ENCODE measurements around the gene REC114. TPM values are rescaled to one million over a fixed set of nuclear protein-coding genes. Genes with fewer than 3 reads are reported as not detected.

Gene REC114
- total and polyA plus RNA-seq, 2 experiments from 2014 or later = 0.24 TPM; not detected in 1

DNA sequence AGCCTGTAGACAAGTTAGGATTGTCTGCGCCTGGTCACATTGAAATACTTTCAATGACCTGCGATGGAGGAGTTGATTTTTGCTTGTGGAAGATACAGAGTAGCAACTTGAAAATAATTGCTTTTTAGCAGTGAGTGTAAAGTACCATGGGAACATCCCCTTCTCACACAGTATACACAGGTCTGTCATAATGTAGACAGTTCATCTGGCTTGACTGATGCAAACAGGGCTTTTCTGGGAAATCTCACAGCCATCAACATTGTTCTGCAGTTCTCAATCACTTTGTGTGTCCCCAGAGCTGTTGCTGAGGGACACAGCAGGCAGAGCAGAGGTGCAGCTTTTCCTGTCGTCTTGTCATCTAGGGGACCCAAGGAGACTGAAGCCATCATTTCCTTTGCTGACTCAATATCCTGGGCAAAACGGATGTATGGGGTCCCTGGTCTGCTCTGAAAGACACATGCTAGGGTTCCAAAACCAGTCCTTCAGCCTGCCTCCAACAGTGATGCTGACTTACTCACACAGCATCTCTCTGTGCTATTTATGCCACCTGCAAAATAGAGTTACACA lies 5.3 kb upstream of the REC114 start:
- Histone ChIP-seq H3K9me3 (ENCODE audit: low read depth) (no peaks in the 10 kb centered on the region), H3K36me3 (replicated peaks; ENCODE audit: insufficient read depth, low read depth) (no peaks in the 10 kb centered on the region), H3K4me1 (ENCODE audit: insufficient read depth) (no peaks in the 10 kb centered on the region), H3K27ac (no peak overlapping the region), H3K9me2 (replicated peaks; ENCODE audit: insufficient read depth) (no peaks in the 10 kb centered on the region), H4K20me1 (ENCODE audit: insufficient read depth, poor library complexity, severe bottlenecking) (no peaks in the 10 kb centered on the region), H3K79me2 (no peaks in the 10 kb centered on the region), H3K27me3 (peaks cover 21% of the 10 kb centered on the region), H2AFZ (no peak overlapping the region), H3K4me2 (no peak overlapping the region), H3K4me3 (no peak overlapping the region)
- DNase-seq (ENCODE audit: low spot score) = no peak
- TF ChIP-seq, protein P1, sequence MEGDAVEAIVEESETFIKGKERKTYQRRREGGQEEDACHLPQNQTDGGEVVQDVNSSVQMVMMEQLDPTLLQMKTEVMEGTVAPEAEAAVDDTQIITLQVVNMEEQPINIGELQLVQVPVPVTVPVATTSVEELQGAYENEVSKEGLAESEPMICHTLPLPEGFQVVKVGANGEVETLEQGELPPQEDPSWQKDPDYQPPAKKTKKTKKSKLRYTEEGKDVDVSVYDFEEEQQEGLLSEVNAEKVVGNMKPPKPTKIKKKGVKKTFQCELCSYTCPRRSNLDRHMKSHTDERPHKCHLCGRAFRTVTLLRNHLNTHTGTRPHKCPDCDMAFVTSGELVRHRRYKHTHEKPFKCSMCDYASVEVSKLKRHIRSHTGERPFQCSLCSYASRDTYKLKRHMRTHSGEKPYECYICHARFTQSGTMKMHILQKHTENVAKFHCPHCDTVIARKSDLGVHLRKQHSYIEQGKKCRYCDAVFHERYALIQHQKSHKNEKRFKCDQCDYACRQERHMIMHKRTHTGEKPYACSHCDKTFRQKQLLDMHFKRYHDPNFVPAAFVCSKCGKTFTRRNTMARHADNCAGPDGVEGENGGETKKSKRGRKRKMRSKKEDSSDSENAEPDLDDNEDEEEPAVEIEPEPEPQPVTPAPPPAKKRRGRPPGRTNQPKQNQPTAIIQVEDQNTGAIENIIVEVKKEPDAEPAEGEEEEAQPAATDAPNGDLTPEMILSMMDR (IDR thresholded peaks at IDR 0.05; ENCODE audit: poor library complexity) = no peak
- no peak for TF ChIP-seq EZH2 (IDR thresholded peaks at IDR 0.05; ENCODE audit: borderline replicate concordance)
- no peak for TF ChIP-seq EZH2phosphoT487 (IDR thresholded peaks at IDR 0.05; ENCODE audit: low read depth, severe bottlenecking, unreplicated experiment)
- WGBS (ENCODE audit: low lambda C conversion rate, missing lambda C conversion rate) = 74% methylated on average over 4 of the region's 4 CpGs

- Histone ChIP-seq H3K36me3 (replicated peaks; ENCODE audit: insufficient read depth, low read depth) (no peaks in the 10 kb centered on the region), H3K4me3 (no peak overlapping the region), H3K9me2 (replicated peaks; ENCODE audit: insufficient read depth) (no peaks in the 10 kb centered on the region), H3K9me3 (ENCODE audit: low read depth) (no peaks in the 10 kb centered on the region), H3K79me2 (no peaks in the 10 kb centered on the region), H4K20me1 (ENCODE audit: insufficient read depth, poor library complexity, severe bottlenecking) (no peaks in the 10 kb centered on the region), H3K27ac (no peak overlapping the region), H2AFZ (no peak overlapping the region), H3K4me1 (ENCODE audit: insufficient read depth) (no peaks in the 10 kb centered on the region), H3K4me2 (no peak overlapping the region), H3K27me3 (peaks cover 21% of the 10 kb centered on the region)
- 67% methylated on average over 1 of the region's 1 CpG for WGBS (ENCODE audit: low lambda C conversion rate, missing lambda C conversion rate)
- DNase-seq (ENCODE audit: low spot score) = no peak
- TF ChIP-seq EZH2 (IDR thresholded peaks at IDR 0.05; ENCODE audit: borderline replicate concordance) = no peak
- no peak for TF ChIP-seq EZH2phosphoT487 (IDR thresholded peaks at IDR 0.05; ENCODE audit: low read depth, severe bottlenecking, unreplicated experiment)
- TF ChIP-seq, protein P1 (IDR thresholded peaks at IDR 0.05; ENCODE audit: poor library complexity) = no peak
Measured at GRCh38 chr15:73438651-73439050, 4.3 kb upstream of the REC114 start.

DNA sequence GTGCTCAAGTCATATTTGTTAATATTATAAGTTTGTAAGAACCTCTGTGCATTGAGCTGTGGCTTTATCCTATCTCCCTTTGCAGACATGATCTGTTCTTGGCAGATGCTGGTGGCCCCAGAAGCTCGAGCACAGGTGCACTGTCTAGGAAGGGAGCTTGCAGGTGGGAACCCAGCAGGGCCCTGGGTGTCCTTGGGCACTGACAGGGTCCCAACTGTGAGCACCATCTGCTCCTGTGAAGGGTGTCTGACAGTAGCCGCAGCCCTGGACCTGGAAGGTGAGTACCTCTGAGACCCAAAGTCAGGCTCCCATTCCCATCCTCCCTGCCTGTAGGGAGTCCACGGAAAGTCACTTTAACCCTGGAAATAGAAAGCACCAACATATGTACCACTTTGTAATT lies 2.4 kb upstream of the REC114 start:
- DNase-seq (ENCODE audit: low spot score) = no peak
- 88% methylated on average over 3 of the region's 3 CpGs for WGBS (ENCODE audit: low lambda C conversion rate, missing lambda C conversion rate)

More for the DNA sequence above, 2.4 kb upstream of the REC114 start:
- no peak overlapping the region for H3K4me3 ChIP-seq
- no peak overlapping the region for H3K27ac ChIP-seq
- no peaks in the 10 kb centered on the region for H3K4me1 ChIP-seq (ENCODE audit: insufficient read depth)
- TF ChIP-seq EZH2 (IDR thresholded peaks at IDR 0.05; ENCODE audit: borderline replicate concordance) (no peak), EZH2phosphoT487 (IDR thresholded peaks at IDR 0.05; ENCODE audit: low read depth, severe bottlenecking, unreplicated experiment) (no peak)
- TF ChIP-seq, protein P1 (IDR thresholded peaks at IDR 0.05; ENCODE audit: poor library complexity) = no peak
- no peaks in the 10 kb centered on the region for H3K79me2 ChIP-seq
- no peaks in the 10 kb centered on the region for H4K20me1 ChIP-seq (ENCODE audit: insufficient read depth, poor library complexity, severe bottlenecking)
- peaks cover 21% of the 10 kb centered on the region for H3K27me3 ChIP-seq
- no peak overlapping the region for H3K4me2 ChIP-seq
- H3K9me2 ChIP-seq (replicated peaks; ENCODE audit: insufficient read depth) = no peaks in the 10 kb centered on the region
- no peak overlapping the region for H2AFZ ChIP-seq
- no peaks in the 10 kb centered on the region for H3K36me3 ChIP-seq (replicated peaks; ENCODE audit: insufficient read depth, low read depth)
- H3K9me3 ChIP-seq (ENCODE audit: low read depth) = no peaks in the 10 kb centered on the region
